Fibroblast of mammary gland (primary cell): ENCODE data around the gene DENND6A.

Experiments used
- DNase-seq: peaks from one replicate; pipeline ENCODE4 v3.0.0-alpha.2; 2010; ENCODE audit warnings: low read depth
- H3K4me3 ChIP-seq: 2 replicates; pipeline ENCODE4 v1.5.1; 2011; ENCODE audit warnings: low read depth, mild to moderate bottlenecking, low read length, moderate library complexity; ENCODE audit not compliant: control insufficient read depth
- TF ChIP-seq, protein P1 (sequence below): conservative IDR thresholded peaks from 2 replicates; pipeline ENCODE4 v1.5.1; 2011; ENCODE audit warnings: low read depth, low read length, inconsistent platforms; ENCODE audit not compliant: control insufficient read depth, insufficient read depth

The DENND6A gene

DNA sequence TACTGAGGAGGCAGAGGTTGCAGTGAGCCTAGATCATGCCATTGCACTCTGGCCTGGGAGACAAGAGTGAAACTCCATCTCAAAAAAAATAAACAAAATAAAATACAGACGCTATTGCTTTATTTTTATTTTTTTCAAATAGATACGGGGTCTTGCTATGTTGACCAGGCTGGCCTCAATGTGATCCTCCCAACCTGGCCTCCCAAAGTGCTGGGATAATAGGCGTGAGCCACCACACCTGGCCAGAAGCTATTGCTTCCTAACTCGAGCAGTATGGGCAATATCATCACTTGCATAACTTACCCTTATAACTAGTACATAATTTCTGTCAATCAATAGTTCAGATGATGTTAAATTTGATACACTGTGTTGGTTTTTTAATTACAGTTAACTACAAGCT lies 98.7 kb downstream of the DENND6A start:
- TF ChIP-seq, protein P1, sequence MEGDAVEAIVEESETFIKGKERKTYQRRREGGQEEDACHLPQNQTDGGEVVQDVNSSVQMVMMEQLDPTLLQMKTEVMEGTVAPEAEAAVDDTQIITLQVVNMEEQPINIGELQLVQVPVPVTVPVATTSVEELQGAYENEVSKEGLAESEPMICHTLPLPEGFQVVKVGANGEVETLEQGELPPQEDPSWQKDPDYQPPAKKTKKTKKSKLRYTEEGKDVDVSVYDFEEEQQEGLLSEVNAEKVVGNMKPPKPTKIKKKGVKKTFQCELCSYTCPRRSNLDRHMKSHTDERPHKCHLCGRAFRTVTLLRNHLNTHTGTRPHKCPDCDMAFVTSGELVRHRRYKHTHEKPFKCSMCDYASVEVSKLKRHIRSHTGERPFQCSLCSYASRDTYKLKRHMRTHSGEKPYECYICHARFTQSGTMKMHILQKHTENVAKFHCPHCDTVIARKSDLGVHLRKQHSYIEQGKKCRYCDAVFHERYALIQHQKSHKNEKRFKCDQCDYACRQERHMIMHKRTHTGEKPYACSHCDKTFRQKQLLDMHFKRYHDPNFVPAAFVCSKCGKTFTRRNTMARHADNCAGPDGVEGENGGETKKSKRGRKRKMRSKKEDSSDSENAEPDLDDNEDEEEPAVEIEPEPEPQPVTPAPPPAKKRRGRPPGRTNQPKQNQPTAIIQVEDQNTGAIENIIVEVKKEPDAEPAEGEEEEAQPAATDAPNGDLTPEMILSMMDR = no peak
- DNase-seq = no peak
- peak overlapping the region; percentile 86 for H3K4me3 ChIP-seq

DNA sequence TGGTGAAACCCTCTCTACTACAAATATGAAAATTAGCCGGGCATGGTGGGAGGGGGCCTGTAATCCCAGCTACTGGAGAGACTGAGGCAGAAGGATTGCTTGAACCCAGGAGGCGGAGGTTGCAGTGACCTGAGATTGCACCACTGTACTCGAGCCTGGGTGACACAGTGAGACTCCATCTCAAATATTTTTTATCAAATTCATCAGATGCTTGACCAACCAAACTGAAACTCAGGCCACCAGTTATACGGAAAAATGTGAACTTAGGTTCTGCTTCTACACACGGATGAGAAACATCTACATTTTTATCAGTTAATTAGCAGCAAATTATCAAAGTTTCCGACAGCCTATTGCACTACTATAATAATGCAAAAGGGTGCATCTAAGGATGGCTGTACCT lies 100.6 kb downstream of the DENND6A start:
- no peak overlapping the region for H3K4me3 ChIP-seq
- no peak for DNase-seq
- TF ChIP-seq, protein P1 = no peak

DNA sequence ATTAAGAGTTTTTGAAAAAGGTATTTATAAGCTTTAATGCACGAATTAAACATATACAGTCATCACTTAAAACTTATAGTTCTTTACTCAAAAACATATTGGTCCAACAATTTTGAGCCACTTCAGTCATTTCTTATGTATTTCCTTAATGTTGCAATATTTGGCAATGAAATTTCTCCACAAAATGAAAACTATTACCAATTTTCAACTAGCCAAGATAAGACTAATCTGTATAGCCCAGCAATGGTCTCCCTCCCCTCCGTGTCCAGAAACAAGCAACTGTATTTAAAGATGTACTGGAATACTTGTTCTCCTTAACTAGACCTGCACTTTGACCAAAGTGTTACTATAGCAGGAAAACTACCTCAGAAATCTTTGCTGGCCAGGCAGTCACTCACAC lies 105.0 kb downstream of the DENND6A start:
- no peak overlapping the region for H3K4me3 ChIP-seq
- TF ChIP-seq, protein P1 = no peak
- no peak for DNase-seq

DNA sequence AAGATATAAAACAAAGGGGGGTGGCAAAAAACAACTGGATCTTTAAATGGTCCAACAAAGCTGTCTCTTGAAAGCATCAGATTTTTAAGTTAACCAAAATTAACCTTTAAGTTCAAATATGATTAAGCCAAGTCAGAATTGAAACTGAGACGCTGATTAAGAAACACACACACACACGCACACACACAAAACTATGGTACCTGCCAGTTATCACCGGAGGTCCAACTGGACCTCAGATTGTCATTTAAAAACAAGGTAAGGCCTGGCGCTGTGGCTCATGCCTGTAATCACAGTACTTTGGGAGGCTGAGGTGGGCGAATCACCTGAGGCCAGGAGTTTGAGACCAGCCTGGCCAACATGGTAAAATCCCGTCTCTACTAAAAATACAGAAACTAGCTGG lies 106.1 kb downstream of the DENND6A start:
- DNase-seq = no peak
- TF ChIP-seq, protein P1 = no peak
- no peak overlapping the region for H3K4me3 ChIP-seq

DNA sequence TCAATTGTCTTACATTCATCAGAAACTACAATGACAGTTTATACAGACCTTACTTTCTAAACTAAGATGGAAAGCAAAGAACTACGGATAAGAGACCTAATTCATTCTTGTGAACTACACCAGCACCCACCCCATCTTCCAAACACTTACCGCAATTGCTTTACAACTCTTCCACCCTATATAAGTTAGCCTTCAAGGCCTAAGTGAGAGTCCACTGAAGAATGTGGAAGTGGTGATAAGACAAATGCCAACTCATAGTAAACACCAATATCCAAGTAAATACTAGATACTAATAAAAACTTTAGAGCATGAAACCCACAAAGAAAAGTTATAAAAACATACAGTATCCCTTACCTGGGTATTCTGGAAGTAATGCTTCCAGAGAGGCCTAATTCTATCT lies 109.3 kb downstream of the DENND6A start:
- no peak overlapping the region for H3K4me3 ChIP-seq
- TF ChIP-seq, protein P1 = no peak
- no peak for DNase-seq

DNA sequence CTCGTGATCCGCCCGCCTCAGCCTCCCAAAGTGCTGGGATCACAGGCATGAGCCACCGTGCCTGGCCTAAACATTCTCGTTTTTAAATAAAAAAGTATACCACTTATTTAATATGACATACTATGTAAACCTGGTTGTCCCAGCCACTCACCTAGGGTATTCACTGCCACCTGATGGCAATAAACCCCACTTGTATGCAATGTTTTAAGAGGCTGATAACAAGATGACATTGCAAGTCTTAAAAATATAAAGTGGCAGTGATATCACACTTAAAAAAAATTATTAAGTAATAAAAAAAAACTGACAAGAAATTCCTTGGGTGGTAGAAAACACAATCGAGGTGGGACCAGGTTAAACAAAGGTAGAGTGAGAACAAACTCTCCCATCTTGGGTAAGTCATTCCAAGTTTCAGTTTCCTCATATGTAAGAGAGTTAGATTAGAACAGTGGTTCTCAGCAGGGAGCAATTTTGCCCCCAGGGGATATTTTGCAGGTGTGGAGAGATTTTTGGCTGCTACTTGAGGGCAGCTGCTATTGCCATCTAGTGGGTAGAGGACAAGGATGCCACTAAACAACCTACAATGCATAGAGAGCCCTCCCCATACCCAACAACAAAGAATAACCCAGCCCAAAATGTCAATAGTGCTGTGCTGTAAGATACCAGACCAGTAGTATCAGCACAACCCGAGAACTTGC lies 110.3 kb downstream of the DENND6A start:
- no peak overlapping the region for H3K4me3 ChIP-seq
- DNase-seq = no peak
- TF ChIP-seq, protein P1 = peak; percentile 17

DNA sequence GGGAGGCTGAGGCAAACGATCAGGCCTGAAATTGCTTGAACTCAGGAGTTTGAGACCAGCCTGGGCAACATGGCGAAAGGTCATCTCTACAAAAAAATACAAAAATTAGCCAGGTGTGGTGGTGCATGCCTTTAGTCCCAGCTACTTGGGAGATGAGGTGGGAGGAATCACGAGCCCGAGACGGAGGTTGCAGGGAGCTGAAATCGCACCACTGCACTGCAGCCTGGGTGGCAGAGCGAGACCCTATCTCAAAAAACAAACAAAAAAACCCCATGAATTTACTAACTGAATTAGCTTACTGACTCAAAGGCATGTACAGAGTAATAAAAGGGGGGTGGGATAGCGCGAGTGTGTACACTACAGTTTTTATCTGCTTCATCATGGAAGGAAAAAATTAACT lies 115.1 kb downstream of the DENND6A start:
- no peak overlapping the region for H3K4me3 ChIP-seq
- TF ChIP-seq, protein P1 = no peak
- DNase-seq = no peak
